Stimulated activated naive CD8-positive, alpha-beta T cell treated with anti-CD3 and anti-CD28 coated beads, Interleukin-15, amount 100 ng/mL, for 72 hours (primary cell): Measurements from ENCODE around the gene USP12.

Source experiments
- ATAC-seq: fragments of 150-1000 bp; cut with Tn5 transposase; 2 replicates; pipeline ENCODE4 v1.10.0; 2021; ENCODE audit warnings: mild to moderate bottlenecking, moderate library complexity
- DNase-seq, 2 donors: peaks; one replicate each; pipeline ENCODE4 v3.0.0; 2021 to 2022
- H3K27ac Mint-ChIP-seq, 2 donors: one replicate each; pipeline ENCODE4 v1.8.0; 2022; ENCODE audit warnings: mild to moderate bottlenecking in 2 of 2, mixed read lengths in 2 of 2, moderate library complexity in 2 of 2
- H3K27me3 Mint-ChIP-seq: one replicate; pipeline ENCODE4 v1.8.0; 2022; ENCODE audit warnings: mixed read lengths
- H3K4me1 Mint-ChIP-seq: one replicate; pipeline ENCODE4 v1.8.0; 2022; ENCODE audit warnings: mild to moderate bottlenecking, mixed read lengths
- H3K4me3 Mint-ChIP-seq, 2 donors: one replicate each; pipeline ENCODE4 v1.8.0; 2022; ENCODE audit warnings: mild to moderate bottlenecking in 2 of 2, mixed read lengths in 2 of 2, moderate library complexity in 1 of 2
- H3K9me3 Mint-ChIP-seq, 2 donors: one replicate each; pipeline ENCODE4 v1.8.0; 2022; ENCODE audit warnings: mixed read lengths in 2 of 2

The USP12 gene

DNA sequence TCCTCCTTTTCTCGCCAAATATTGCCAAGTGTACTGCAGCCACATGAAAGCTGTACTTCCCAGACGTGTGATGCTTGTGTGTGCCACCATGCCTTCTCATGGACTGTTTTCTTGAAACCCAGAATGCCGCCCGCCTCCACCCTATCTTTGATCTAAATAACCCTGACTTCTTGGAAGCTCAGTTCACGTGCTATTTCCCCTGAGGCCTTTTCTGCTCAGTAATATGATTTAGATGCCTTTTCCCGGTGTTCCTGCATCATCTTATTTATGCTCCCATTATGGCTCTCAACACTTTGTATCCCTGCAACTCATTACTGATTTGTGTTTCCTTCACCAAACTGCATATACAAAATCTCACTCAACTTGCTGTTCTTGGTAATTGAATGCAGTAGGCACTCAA lies 116.1 kb downstream of the USP12 start:
- Mint-ChIP-seq H3K4me1 (peaks cover 31% of the 10 kb centered on the region), H3K9me3 (no peaks in the 10 kb centered on the region)
- no peak for ATAC-seq

DNA sequence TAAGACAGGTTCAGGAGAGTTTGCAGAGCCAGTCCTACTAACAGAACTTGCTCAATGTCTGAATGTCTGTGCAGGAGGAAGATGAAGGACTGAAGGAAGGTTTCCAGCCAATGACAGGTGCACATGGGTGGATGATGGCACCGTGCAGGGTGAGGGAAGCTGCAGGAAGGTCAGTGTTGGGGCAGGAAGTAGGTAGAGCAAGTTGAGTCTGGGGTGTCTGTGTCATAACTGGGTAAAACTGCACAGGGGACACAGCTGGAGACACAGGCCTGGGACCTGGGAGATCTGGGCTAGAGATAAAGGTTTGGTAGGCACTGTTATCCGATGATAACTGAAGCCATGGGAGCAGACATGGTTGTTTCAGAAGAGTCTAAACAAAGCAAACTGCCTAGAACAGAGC lies 116.9 kb downstream of the USP12 start:
- H3K4me1 Mint-ChIP-seq = peaks cover 31% of the 10 kb centered on the region
- DNase-seq (no peak), ATAC-seq (peak; percentile 37)
- H3K9me3 Mint-ChIP-seq = no peaks in the 10 kb centered on the region
- no peak overlapping the region for H3K4me3 Mint-ChIP-seq
- H3K27ac Mint-ChIP-seq = peak overlapping the region in 1 of 2 donors; percentile 10
- no peaks in the 10 kb centered on the region for H3K27me3 Mint-ChIP-seq

More for the DNA sequence above, 116.1 kb downstream of the USP12 start:
- Mint-ChIP-seq H3K27ac (peak overlapping the region in 1 of 2 donors; percentile 7), H3K27me3 (no peaks in the 10 kb centered on the region), H3K4me3 (no peak overlapping the region)
- no peak for DNase-seq

- peak overlapping the region in 1 of 2 donors; percentile 1 for H3K27ac Mint-ChIP-seq
- no peaks in the 10 kb centered on the region for H3K27me3 Mint-ChIP-seq
- H3K9me3 Mint-ChIP-seq = no peaks in the 10 kb centered on the region
- peaks cover 31% of the 10 kb centered on the region for H3K4me1 Mint-ChIP-seq
- no peak overlapping the region for H3K4me3 Mint-ChIP-seq
- DNase-seq = no peak
- ATAC-seq = no peak
Measured at GRCh38 chr13:27053902-27054595, 117.6 kb downstream of the USP12 start.

GRCh38 chr13:27053210-27053884 lies 118.3 kb downstream of the USP12 start:
- no peak for DNase-seq
- Mint-ChIP-seq H3K4me3 (peak overlapping the region in 1 of 2 donors; percentile 1), H3K27ac (peak overlapping the region in 1 of 2 donors; percentile 36), H3K27me3 (no peaks in the 10 kb centered on the region), H3K4me1 (peaks cover 31% of the 10 kb centered on the region), H3K9me3 (no peaks in the 10 kb centered on the region)
- no peak for ATAC-seq

DNA sequence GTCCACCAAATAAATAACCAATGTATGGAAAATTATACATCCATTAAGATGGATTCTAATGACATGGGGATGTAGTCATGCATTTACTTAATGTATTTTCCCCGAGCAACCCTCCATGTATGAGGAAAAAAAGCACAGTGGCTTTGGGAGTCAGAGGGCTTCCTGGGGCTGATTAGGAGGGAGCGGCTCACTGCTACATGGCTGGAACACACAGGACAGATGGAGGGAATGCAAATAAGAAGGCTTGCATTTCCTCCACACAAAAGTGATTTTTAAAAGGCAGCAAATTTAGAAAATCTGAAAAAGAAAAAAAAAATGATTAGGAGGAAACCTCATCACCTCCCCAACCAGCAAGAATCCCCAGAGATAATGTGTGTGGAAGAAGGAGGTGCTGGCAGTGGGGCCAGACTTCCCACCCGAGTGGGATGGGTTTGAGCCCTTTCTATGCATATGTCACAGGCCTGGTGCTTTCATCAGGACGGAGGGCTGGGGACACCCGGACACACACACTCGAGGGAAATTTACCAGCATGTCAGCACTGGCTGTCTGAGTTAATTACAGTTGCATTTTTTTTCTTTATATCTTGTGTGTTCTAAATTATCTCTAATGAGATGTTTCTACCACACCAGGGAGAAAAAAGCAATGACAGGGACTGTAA lies 118.9 kb downstream of the USP12 start:
- ATAC-seq = no peak
- H3K4me1 Mint-ChIP-seq = peaks cover 31% of the 10 kb centered on the region

GRCh38 chr13:27047081-27047480 lies 124.5 kb downstream of the USP12 start:
- H3K4me1 Mint-ChIP-seq = peaks cover 31% of the 10 kb centered on the region
- H3K9me3 Mint-ChIP-seq = no peaks in the 10 kb centered on the region
- H3K27me3 Mint-ChIP-seq = no peaks in the 10 kb centered on the region
- H3K4me3 Mint-ChIP-seq = no peak overlapping the region
- ATAC-seq (no peak), DNase-seq (no peak)
- no peak overlapping the region for H3K27ac Mint-ChIP-seq

More for the DNA sequence above, 118.9 kb downstream of the USP12 start:
- Mint-ChIP-seq H3K27ac (peak overlapping the region in 1 of 2 donors; percentile 7), H3K27me3 (no peaks in the 10 kb centered on the region), H3K9me3 (no peaks in the 10 kb centered on the region), H3K4me3 (no peak overlapping the region)
- DNase-seq = no peak

DNA sequence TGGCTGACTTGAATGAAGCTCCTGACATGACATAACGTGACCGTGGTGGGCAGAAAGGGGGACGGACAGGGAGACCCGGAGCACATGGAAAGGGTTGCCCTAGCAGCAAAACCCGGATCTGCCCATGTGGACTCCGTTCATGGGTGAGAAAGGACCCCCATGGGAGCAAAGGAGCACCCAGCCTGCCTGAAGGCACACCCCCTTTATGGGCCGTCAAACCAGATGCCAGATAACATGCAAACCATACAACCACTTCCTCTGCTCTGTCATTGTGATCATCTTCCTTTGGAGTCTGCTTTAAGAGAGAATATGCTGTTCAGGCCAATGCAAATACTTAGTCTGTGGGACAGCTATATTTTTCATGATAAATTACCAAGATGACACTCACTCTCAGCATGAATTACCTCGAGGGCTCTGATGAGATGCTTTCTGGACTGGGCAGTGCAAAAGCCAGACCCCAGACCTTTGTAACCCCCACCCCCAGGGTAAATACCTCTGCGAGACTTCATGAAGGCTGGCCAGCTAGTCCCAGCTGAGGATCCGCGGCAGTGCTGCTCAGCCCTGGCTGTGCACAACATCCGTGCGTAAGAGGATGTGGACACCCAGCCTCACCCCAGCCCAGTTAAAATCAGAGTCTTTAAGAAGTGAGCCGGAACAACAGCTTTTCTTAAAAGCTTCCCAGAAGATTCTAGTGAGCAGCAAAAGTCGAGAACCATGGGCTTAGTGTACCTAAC lies 126.6 kb downstream of the USP12 start:
- ATAC-seq (peak; percentile 84), DNase-seq (no peak)
- Mint-ChIP-seq H3K4me1 (peaks cover 31% of the 10 kb centered on the region), H3K9me3 (no peaks in the 10 kb centered on the region), H3K4me3 (peak overlapping the region in 1 of 2 donors; percentile 12), H3K27me3 (no peaks in the 10 kb centered on the region), H3K27ac (peak overlapping the region in 1 of 2 donors; percentile 64)

DNA sequence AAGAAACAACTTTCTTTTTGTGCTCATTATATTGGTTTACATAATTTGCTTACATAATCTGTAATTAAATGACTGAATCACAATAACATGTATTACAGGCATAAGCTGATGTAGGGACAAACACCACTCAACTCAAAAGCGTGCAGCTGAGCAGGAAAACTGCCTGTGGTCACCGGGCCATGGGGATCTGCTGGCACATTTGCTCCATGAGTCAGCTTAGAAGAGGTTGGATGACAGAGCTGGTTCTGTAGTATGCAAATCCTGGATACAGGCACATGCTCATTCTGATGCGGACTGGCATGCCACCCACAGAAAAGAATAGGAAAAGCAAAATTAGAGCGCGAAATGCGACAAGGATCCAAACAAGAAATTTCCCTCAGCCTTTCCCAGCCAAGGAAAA lies 128.6 kb downstream of the USP12 start:
- Mint-ChIP-seq H3K27me3 (no peaks in the 10 kb centered on the region), H3K4me3 (no peak overlapping the region), H3K27ac (no peak overlapping the region), H3K9me3 (no peaks in the 10 kb centered on the region), H3K4me1 (peaks cover 31% of the 10 kb centered on the region)
- DNase-seq = no peak
- ATAC-seq = no peak

DNA sequence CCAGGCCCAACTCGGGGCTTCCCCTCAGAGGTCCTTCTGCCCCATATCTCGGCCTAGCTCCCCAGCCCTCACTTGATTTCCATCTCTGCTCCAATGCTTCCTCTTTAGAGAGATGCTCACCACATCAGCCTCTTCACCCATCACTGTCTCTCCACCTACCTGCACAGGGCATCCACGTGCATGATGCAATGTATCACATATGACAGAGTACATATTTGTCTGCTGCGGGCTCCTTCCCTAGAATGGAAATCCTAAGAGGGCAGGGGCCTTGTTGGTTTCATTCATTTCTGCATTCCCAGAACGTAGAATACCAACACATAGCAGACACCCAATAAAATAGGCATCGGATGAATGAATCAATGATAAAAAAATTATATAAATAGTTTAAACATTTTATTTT lies 130.3 kb downstream of the USP12 start:
- peaks cover 22% of the 10 kb centered on the region for H3K4me1 Mint-ChIP-seq
- peak overlapping the region in 1 of 2 donors; percentile 34 for H3K27ac Mint-ChIP-seq
- H3K27me3 Mint-ChIP-seq = peaks cover 6% of the 10 kb centered on the region
- no peak for DNase-seq
- H3K9me3 Mint-ChIP-seq = no peaks in the 10 kb centered on the region
- no peak overlapping the region for H3K4me3 Mint-ChIP-seq
- no peak for ATAC-seq

DNA sequence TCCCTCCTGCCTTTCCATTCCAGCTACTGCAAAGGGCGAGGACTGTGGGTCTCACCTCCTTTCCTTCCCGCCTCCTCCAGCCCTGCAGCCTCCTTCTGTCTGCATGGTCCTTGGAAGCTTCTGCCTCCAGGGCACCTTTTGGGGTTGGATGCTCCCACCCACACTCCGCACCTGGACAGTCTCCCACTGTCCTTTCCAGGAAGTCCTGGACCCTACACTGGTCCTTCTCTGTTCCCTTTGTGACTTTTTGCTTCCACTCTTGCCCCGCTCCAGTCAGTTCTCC lies 130.8 kb downstream of the USP12 start:
- peaks cover 12% of the 10 kb centered on the region for H3K27me3 Mint-ChIP-seq

GRCh38 chr13:27039171-27039701 lies 132.4 kb downstream of the USP12 start:
- no peak overlapping the region for H3K4me3 Mint-ChIP-seq
- no peaks in the 10 kb centered on the region for H3K9me3 Mint-ChIP-seq
- no peak overlapping the region for H3K27ac Mint-ChIP-seq
- DNase-seq (no peak), ATAC-seq (no peak)
- H3K27me3 Mint-ChIP-seq = peaks cover 28% of the 10 kb centered on the region
- peaks cover 24% of the 10 kb centered on the region for H3K4me1 Mint-ChIP-seq

More for the DNA sequence above, 130.8 kb downstream of the USP12 start:
- H3K9me3 Mint-ChIP-seq = no peaks in the 10 kb centered on the region
- H3K4me1 Mint-ChIP-seq = peaks cover 25% of the 10 kb centered on the region
- ATAC-seq (no peak), DNase-seq (no peak)
- H3K4me3 Mint-ChIP-seq = no peak overlapping the region
- H3K27ac Mint-ChIP-seq = no peak overlapping the region

GRCh38 chr13:27038323-27038722 lies 133.3 kb downstream of the USP12 start:
- peaks cover 34% of the 10 kb centered on the region for H3K27me3 Mint-ChIP-seq
- H3K27ac Mint-ChIP-seq = peak overlapping the region in 1 of 2 donors; percentile 29
- no peak for DNase-seq
- no peak for ATAC-seq
- H3K4me3 Mint-ChIP-seq = no peak overlapping the region
- no peaks in the 10 kb centered on the region for H3K9me3 Mint-ChIP-seq
- H3K4me1 Mint-ChIP-seq = peaks cover 21% of the 10 kb centered on the region

DNA sequence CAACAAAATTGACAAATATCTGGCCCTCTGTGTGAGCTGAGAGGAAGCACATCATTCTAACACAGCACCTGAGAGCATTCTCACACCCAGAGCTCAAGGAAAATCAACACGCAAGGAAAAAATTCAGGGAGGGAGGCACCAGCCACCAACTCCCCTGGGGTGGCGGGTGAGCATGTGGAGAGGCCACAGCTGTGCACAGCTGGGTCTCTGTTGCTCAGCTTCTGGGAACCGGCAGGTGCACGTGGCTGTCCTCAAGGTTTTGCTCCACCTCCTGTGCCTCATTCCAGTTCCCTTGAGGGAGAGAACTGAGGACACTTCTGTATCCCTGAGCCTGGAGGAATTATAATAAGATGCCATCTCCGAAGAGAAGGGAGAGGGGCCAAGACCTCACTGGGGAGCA lies 134.0 kb downstream of the USP12 start:
- DNase-seq (no peak), ATAC-seq (no peak)
- no peaks in the 10 kb centered on the region for H3K9me3 Mint-ChIP-seq
- no peak overlapping the region for H3K27ac Mint-ChIP-seq
- H3K4me1 Mint-ChIP-seq = peaks cover 15% of the 10 kb centered on the region
- H3K4me3 Mint-ChIP-seq = no peak overlapping the region
- H3K27me3 Mint-ChIP-seq = peaks cover 41% of the 10 kb centered on the region

GRCh38 chr13:27037171-27037570 lies 134.4 kb downstream of the USP12 start:
- peaks cover 15% of the 10 kb centered on the region for H3K4me1 Mint-ChIP-seq
- H3K9me3 Mint-ChIP-seq = no peaks in the 10 kb centered on the region
- no peak for DNase-seq

DNA sequence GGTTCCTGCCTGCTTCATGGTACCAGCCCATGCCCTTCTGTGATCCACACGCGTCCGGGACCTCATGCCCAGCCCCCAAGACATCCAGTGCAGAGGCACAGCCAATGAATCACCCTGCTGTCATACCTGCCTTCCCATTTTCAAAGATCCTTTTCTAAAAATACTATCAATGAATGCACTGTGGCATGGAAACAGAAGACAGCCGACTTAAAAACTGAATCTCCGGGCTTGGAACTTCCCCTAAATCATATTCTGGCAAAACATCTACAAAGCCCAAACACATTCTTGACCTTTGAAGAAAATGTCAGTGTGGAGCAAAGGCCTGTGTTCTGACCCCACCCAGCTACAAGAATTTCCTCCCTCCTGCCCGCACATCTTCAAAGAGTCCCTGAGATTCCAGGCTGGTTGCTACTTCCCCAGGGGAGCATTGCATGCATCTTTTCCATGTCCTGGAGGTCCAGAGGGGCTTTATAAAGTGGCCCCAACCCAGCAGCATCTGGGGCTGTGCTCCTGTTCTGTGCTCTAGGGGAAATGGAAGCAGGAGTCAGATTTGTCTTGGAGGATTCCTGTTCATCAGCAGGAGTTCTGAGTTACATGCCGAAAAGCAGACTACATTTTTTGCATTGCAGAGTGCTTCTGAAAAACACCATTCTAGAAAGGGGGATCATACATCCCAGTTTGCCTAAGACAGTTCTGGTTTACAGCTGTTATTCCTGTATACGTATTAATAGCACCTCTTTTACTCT lies 135.2 kb downstream of the USP12 start:
- H3K9me3 Mint-ChIP-seq = no peaks in the 10 kb centered on the region
- ATAC-seq (no peak), DNase-seq (no peak)
- peaks cover 15% of the 10 kb centered on the region for H3K4me1 Mint-ChIP-seq
- peak overlapping the region in 1 of 2 donors; percentile 50 for H3K27ac Mint-ChIP-seq
- no peak overlapping the region for H3K4me3 Mint-ChIP-seq
- peaks cover 41% of the 10 kb centered on the region for H3K27me3 Mint-ChIP-seq

More at GRCh38 chr13:27037171-27037570, 134.4 kb downstream of the USP12 start:
- Mint-ChIP-seq H3K27me3 (peaks cover 41% of the 10 kb centered on the region), H3K4me3 (no peak overlapping the region), H3K27ac (no peak overlapping the region)
- ATAC-seq = no peak
